ENCODE measurements around the gene RASSF1. TPM values are rescaled to one million over a fixed set of nuclear protein-coding genes. Genes with fewer than 3 reads are reported as not detected.

The RASSF1 gene
- total and polyA plus RNA-seq, 2 donors (not counting 3 experiments of a cell fraction or from before 2014, with no cell fraction given) = 31.9 to 59.7 TPM

DNA sequence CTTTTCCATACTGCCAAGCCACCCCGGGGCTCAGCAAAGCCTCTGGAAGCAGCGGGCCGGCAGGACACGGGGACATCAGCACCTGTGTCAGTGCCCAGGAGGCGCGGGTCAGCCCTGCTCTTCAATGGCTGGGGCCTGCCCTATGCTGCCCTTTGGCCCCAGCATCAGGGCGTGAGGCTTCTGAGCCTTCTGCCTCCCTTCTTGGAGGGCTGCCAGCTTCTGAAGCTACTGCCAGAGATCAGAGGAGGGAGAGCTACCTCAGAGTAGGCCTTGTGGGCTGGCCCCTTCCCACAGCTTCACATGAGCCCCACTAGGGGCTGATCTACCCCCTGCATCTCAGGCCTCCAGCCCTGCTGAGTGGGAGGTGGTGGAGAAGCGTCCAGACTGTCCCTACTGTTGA lies 31.7 kb upstream of the RASSF1 start:
- intact Hi-C loops (cut with micrococcal nuclease) = no loop called here
- no TSS peak for BruUV-seq (replicated peaks)
- H3K27me3 ChIP-seq (ENCODE audit: control insufficient read depth in 2 of 2, insufficient read depth in 2 of 2, low read length in 2 of 2) = peaks cover 0 to 2% of the 10 kb centered on the region in 2 experiments

GRCh38 chr3:50371133-50371685 lies 30.6 kb upstream of the RASSF1 start:
- Histone ChIP-seq H2AFZ (ENCODE audit: low read depth, low read length) (no peak overlapping the region), H3K4me3 (replicated peaks in 1 of 3; ENCODE audit: insufficient read depth in 1 of 3, low read depth in 1 of 3, low read length in 3 of 3) (no peak overlapping the region), H3K27me3 (ENCODE audit: control insufficient read depth in 2 of 2, insufficient read depth in 2 of 2, low read length in 2 of 2) (peaks cover 0 to 2% of the 10 kb centered on the region in 2 experiments), H3K79me2 (ENCODE audit: control insufficient read depth, insufficient read depth, low read length) (no peaks in the 10 kb centered on the region), H3K9ac (replicated peaks; ENCODE audit: extremely low read depth, insufficient read depth, low read length) (no peak overlapping the region), H3K27ac (ENCODE audit: insufficient read depth, low read depth, low read length) (no peak overlapping the region), H3K9me1 (replicated peaks; ENCODE audit: control insufficient read depth, extremely low read depth, insufficient read depth, low read length) (no peaks in the 10 kb centered on the region), H3K4me1 (ENCODE audit: control insufficient read depth, extremely low read depth, insufficient read depth, low read length) (no peaks in the 10 kb centered on the region), H3K4me2 (ENCODE audit: insufficient read depth, low read length) (no peak overlapping the region), H3K9me3 (replicated peaks; ENCODE audit: control insufficient read depth, insufficient read depth, low read length) (no peaks in the 10 kb centered on the region), H4K20me1 (replicated peaks; ENCODE audit: control insufficient read depth, extremely low read depth, insufficient read depth, low read length) (no peaks in the 10 kb centered on the region), H3K36me3 (ENCODE audit: control insufficient read depth in 2 of 2, extremely low read depth in 1 of 2, insufficient read depth in 2 of 2, low read length in 2 of 2) (no peaks in the 10 kb centered on the region)
- TF ChIP-seq MAX (IDR thresholded peaks at IDR 0.05; ENCODE audit: insufficient read depth, insufficient read length) = no peak
- TF ChIP-seq GATA2 (IDR thresholded peaks at IDR 0.05; ENCODE audit: insufficient read depth, insufficient read length, low read depth, low read length) = no peak
- TF ChIP-seq MYC (IDR thresholded peaks at IDR 0.05; ENCODE audit: low read depth, low read length) = no peak
- no peak for TF ChIP-seq FOS (IDR thresholded peaks at IDR 0.05; ENCODE audit: borderline replicate concordance, insufficient read depth, low read length)
- TF ChIP-seq EZH2 (IDR thresholded peaks at IDR 0.05; ENCODE audit: borderline replicate concordance, low read depth, low read length, severe bottlenecking) = no peak
- TF ChIP-seq CTCF (IDR thresholded peaks at IDR 0.05; ENCODE audit: extremely low read depth in 1 of 2, insufficient read depth in 1 of 2, low read depth in 1 of 2, low read length in 2 of 2) = no peak
- TF ChIP-seq JUN (IDR thresholded peaks at IDR 0.05; ENCODE audit: borderline replicate concordance, insufficient read depth, insufficient read length, low read depth) = no peak
- no peak for TF ChIP-seq POLR2AphosphoS5 (IDR thresholded peaks at IDR 0.05; ENCODE audit: insufficient read depth, low read depth, low read length)
- no peak for TF ChIP-seq POLR2A (IDR thresholded peaks at IDR 0.05; ENCODE audit: low read depth, low read length)
- ChIA-PET CTCF (interaction anchor here (0.5 to 3.7 kb wide), 14 partner anchors 14 to 178 kb away, joined by 3 to 77 read pairs (median 4); no protein-coding TSS in a partner anchor), POLR2A (no interaction called here)
- dilution Hi-C loops (cut with MboI; ENCODE audit: extremely low pct_ligation_motif_present, low sequenced_read_pairs) (no loop called here), intact Hi-C loops (cut with micrococcal nuclease) (no loop called here)
- FAIRE-seq = no peak
- no peak for DNase-seq (ENCODE audit: low read depth, low spot score)
- BruUV-seq (replicated peaks) = no TSS peak

More for the DNA sequence above, 31.7 kb upstream of the RASSF1 start:
- ChIA-PET CTCF (interaction anchor here (1.3 kb wide), 1 partner anchor 170 kb away, joined by 3 read pairs; no protein-coding TSS in a partner anchor), POLR2A (no interaction called here)
- H3K27ac ChIP-seq (ENCODE audit: insufficient read depth, low read depth, low read length) = no peak overlapping the region
- no peak overlapping the region for H3K4me3 ChIP-seq (replicated peaks in 1 of 3; ENCODE audit: insufficient read depth in 1 of 3, low read depth in 1 of 3, low read length in 3 of 3)
- no peaks in the 10 kb centered on the region for H4K20me1 ChIP-seq (replicated peaks; ENCODE audit: control insufficient read depth, extremely low read depth, insufficient read depth, low read length)
- no peaks in the 10 kb centered on the region for H3K4me1 ChIP-seq (ENCODE audit: control insufficient read depth, extremely low read depth, insufficient read depth, low read length)
- no peaks in the 10 kb centered on the region for H3K36me3 ChIP-seq (ENCODE audit: control insufficient read depth in 2 of 2, extremely low read depth in 1 of 2, insufficient read depth in 2 of 2, low read length in 2 of 2)
- no peaks in the 10 kb centered on the region for H3K9me1 ChIP-seq (replicated peaks; ENCODE audit: control insufficient read depth, extremely low read depth, insufficient read depth, low read length)
- H3K9me3 ChIP-seq (replicated peaks; ENCODE audit: control insufficient read depth, insufficient read depth, low read length) = no peaks in the 10 kb centered on the region
- no peak overlapping the region for H2AFZ ChIP-seq (ENCODE audit: low read depth, low read length)
- TF ChIP-seq JUN (IDR thresholded peaks at IDR 0.05; ENCODE audit: borderline replicate concordance, insufficient read depth, insufficient read length, low read depth) = no peak
- no peak overlapping the region for H3K4me2 ChIP-seq (ENCODE audit: insufficient read depth, low read length)
- H3K9ac ChIP-seq (replicated peaks; ENCODE audit: extremely low read depth, insufficient read depth, low read length) = no peak overlapping the region
- no peak for DNase-seq (ENCODE audit: low read depth, low spot score)
- no peak for FAIRE-seq
- dilution Hi-C loops (cut with MboI; ENCODE audit: extremely low pct_ligation_motif_present, low sequenced_read_pairs) = no loop called here
- no peaks in the 10 kb centered on the region for H3K79me2 ChIP-seq (ENCODE audit: control insufficient read depth, insufficient read depth, low read length)

All from endothelial cell of umbilical vein (primary cell).